Keratinocyte (primary cell): ENCODE data around the gene LAMB4. TPM values are rescaled to one million over a fixed set of nuclear protein-coding genes. Genes with fewer than 3 reads are reported as not detected.

Source experiments
- DNase-seq: peaks from one replicate; pipeline ENCODE4 v3.0.0-alpha.2; 2011; ENCODE audit warnings: low read depth, missing footprints, low spot score
- FAIRE-seq: peaks from 2 replicates; lab custom pipeline; 2011; peaks lifted over from hg19 to GRCh38; lab: Jason Lieb, UNC
- H2AFZ ChIP-seq: 2 replicates; pipeline ENCODE4 v1.6.0; 2012; ENCODE audit warnings: low read length, control low read depth, inconsistent platforms; ENCODE audit not compliant: control insufficient read depth
- H3K27ac ChIP-seq: 2 replicates; pipeline ENCODE4 v1.5.1; 2011; ENCODE audit warnings: low read length; ENCODE audit not compliant: control insufficient read depth, insufficient read depth
- H3K27me3 ChIP-seq: 3 replicates; pipeline ENCODE4 v1.6.0; 2011; ENCODE audit warnings: low read length; ENCODE audit not compliant: control insufficient read depth, insufficient read depth; ENCODE audit errors: extremely low read depth
- H3K36me3 ChIP-seq, 2 experiments: 2 replicates in 1 of 2; 3 replicates in 1 of 2; pipeline ENCODE4 v1.5.1; 2011; ENCODE audit warnings: low read length in 2 of 2, mild to moderate bottlenecking in 1 of 2; ENCODE audit not compliant: control insufficient read depth in 2 of 2, insufficient read depth in 2 of 2; ENCODE audit errors: extremely low read depth in 1 of 2
- H3K4me1 ChIP-seq: 3 replicates; pipeline ENCODE4 v1.5.1; 2011; ENCODE audit warnings: low read length; ENCODE audit not compliant: control insufficient read depth, insufficient read depth; ENCODE audit errors: extremely low read depth
- H3K4me2 ChIP-seq: 3 replicates; pipeline ENCODE4 v1.6.0; 2011; ENCODE audit warnings: low read depth, low read length; ENCODE audit not compliant: control insufficient read depth, insufficient read depth; ENCODE audit errors: extremely low read depth
- H3K4me3 ChIP-seq, 3 experiments: fragments of 200-600 bp in 1 of 3; sonication (generic) in 1 of 3; 2 replicates in 2 of 3; 3 replicates in 1 of 3; pipeline ENCODE4 v1.5.1; 2011 to 2016; ENCODE audit warnings: low read length in 3 of 3, mild to moderate bottlenecking in 3 of 3, control low read depth in 2 of 3, inconsistent platforms in 1 of 3, low read depth in 1 of 3, mixed read lengths in 1 of 3, mixed run types in 1 of 3, moderate library complexity in 1 of 3; ENCODE audit not compliant: control insufficient read depth in 2 of 3, insufficient read depth in 2 of 3; ENCODE audit errors: extremely low read depth in 1 of 3
- H3K79me2 ChIP-seq: 2 replicates; pipeline ENCODE4 v1.6.0; 2012; ENCODE audit warnings: low read length; ENCODE audit not compliant: control insufficient read depth, insufficient read depth
- H3K9ac ChIP-seq: 3 replicates; pipeline ENCODE4 v1.6.0; 2011; ENCODE audit warnings: low read length; ENCODE audit not compliant: control insufficient read depth, insufficient read depth; ENCODE audit errors: extremely low read depth
- H3K9me1 ChIP-seq: 3 replicates; pipeline ENCODE4 v1.6.0; 2011; ENCODE audit warnings: low read length; ENCODE audit not compliant: control insufficient read depth, insufficient read depth; ENCODE audit errors: extremely low read depth
- H3K9me3 ChIP-seq: 2 replicates; pipeline ENCODE4 v1.5.1; 2012; ENCODE audit warnings: low read depth, low read length; ENCODE audit not compliant: control insufficient read depth
- H4K20me1 ChIP-seq: 3 replicates; pipeline ENCODE4 v1.6.0; 2011; ENCODE audit warnings: low read length; ENCODE audit not compliant: control insufficient read depth, insufficient read depth; ENCODE audit errors: extremely low read depth
- EZH2 ChIP-seq: IDR thresholded peaks from one replicate; pipeline ENCODE4 v1.6.1; 2012; ENCODE audit warnings: inconsistent platforms, mild to moderate bottlenecking, low read length, moderate library complexity
- dilution Hi-C: fragments of 300-500 bp; cut with MboI; formaldehyde crosslinking; loops from one replicate; pipeline ENCODE4 v1.7.0; 2020; ENCODE audit warnings: low sequenced_read_pairs; ENCODE audit not compliant: extremely low pct_ligation_motif_present
- polyA plus RNA-seq, 5 experiments: library from polyadenylated mRNA; depleted of rRNA in 3 of 5; stranded (reverse) in 3 of 5; stranded (forward) in 1 of 5; unstranded in 1 of 5; fragments of >200 nt; gene quantifications; 1 replicate in 1 of 5; 2 replicates in 3 of 5; 3 replicates in 1 of 5; pipeline versions ENCODE4 v1.2.1 to v1.2.3, GENCODE V29; 2011 to 2012; ENCODE audit warnings: missing spikeins in 2 of 5, low read depth in 1 of 5, low replicate concordance in 1 of 5
- TF ChIP-seq, protein P1 (sequence below), 3 experiments: IDR thresholded peaks in 1 of 3; conservative IDR thresholded peaks in 1 of 3; optimal IDR thresholded peaks in 1 of 3; 2 replicates in 2 of 3; 3 replicates in 1 of 3; pipeline versions ENCODE3 to v1.5.1; 2011; ENCODE audit warnings: low read length in 3 of 3, mild to moderate bottlenecking in 3 of 3, moderate library complexity in 2 of 3, control low read depth in 1 of 3, inconsistent platforms in 1 of 3; ENCODE audit not compliant: insufficient read depth in 2 of 3; ENCODE audit errors: extremely low read depth in 1 of 3

LAMB4 gene
- polyA plus RNA-seq, 1 donor (not counting 4 experiments of a cell fraction or from before 2014, with no cell fraction given) = 3.7 TPM

DNA sequence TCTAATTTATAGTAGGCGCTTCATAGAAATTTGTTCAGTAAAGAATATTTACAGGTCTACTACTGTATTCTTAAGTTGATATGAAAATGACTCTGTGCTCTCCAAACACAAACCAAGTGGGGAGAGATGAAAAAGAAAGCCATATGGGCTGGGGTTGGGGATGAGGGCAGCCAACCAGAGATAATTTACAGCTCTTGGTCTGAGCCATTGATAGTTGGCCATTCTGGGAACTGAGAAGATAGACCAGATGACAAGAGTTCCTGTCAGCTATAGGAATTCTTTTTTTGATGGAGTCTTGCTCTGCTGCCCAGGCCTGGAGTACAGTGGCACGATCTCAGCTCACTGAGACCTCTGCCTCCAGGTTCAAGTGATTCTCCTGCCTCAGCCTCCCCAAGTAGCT lies 57.4 kb downstream of the LAMB4 start:
- Histone ChIP-seq H3K36me3 (no peaks in the 10 kb centered on the region), H3K27ac (no peak overlapping the region), H3K4me3 (no peak overlapping the region), H3K9ac (no peak overlapping the region), H4K20me1 (no peaks in the 10 kb centered on the region), H2AFZ (no peak overlapping the region), H3K9me3 (no peaks in the 10 kb centered on the region), H3K4me1 (peaks cover 3% of the 10 kb centered on the region), H3K9me1 (no peaks in the 10 kb centered on the region), H3K27me3 (no peaks in the 10 kb centered on the region), H3K79me2 (no peaks in the 10 kb centered on the region), H3K4me2 (no peak overlapping the region)
- TF ChIP-seq EZH2 = no peak
- TF ChIP-seq, protein P1, sequence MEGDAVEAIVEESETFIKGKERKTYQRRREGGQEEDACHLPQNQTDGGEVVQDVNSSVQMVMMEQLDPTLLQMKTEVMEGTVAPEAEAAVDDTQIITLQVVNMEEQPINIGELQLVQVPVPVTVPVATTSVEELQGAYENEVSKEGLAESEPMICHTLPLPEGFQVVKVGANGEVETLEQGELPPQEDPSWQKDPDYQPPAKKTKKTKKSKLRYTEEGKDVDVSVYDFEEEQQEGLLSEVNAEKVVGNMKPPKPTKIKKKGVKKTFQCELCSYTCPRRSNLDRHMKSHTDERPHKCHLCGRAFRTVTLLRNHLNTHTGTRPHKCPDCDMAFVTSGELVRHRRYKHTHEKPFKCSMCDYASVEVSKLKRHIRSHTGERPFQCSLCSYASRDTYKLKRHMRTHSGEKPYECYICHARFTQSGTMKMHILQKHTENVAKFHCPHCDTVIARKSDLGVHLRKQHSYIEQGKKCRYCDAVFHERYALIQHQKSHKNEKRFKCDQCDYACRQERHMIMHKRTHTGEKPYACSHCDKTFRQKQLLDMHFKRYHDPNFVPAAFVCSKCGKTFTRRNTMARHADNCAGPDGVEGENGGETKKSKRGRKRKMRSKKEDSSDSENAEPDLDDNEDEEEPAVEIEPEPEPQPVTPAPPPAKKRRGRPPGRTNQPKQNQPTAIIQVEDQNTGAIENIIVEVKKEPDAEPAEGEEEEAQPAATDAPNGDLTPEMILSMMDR (optimal IDR thresholded peaks at IDR 0.05 in 1 of 3, IDR thresholded peaks at IDR 0.05 in 1 of 3, conservative IDR thresholded peaks at IDR 0.05 in 1 of 3; ENCODE audit: extremely low read depth in 1 of 3, insufficient read depth in 2 of 3, low read length in 3 of 3) = no peak
- dilution Hi-C loops = no loop called here
- DNase-seq (no peak), FAIRE-seq (no peak)

DNA sequence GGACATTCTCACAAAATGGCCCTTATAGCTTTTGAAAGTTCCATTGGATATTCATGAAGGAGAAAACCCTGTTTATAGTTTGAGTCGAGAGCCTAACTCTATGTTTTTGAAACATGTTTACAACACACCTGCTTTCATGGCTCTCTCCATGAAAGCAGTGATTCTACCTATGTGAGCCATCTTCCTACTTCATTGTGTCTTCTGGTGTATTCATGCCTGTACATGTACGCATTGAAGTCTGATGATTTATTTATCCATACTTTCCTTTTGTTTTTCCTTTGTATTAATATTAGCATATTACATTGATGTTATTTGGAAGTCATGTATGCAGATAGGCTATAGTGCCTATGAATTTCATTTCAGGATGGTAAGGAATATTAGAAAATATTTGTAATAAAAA lies 58.0 kb downstream of the LAMB4 start:
- H3K9me1 ChIP-seq = no peaks in the 10 kb centered on the region
- FAIRE-seq (no peak), DNase-seq (no peak)
- no peaks in the 10 kb centered on the region for H3K27me3 ChIP-seq
- no peak overlapping the region for H3K9ac ChIP-seq
- no peaks in the 10 kb centered on the region for H3K36me3 ChIP-seq
- H3K27ac ChIP-seq = no peak overlapping the region
- no peak overlapping the region for H3K4me3 ChIP-seq
- no peaks in the 10 kb centered on the region for H3K9me3 ChIP-seq
- no peaks in the 10 kb centered on the region for H3K79me2 ChIP-seq
- no peaks in the 10 kb centered on the region for H4K20me1 ChIP-seq
- no peak overlapping the region for H2AFZ ChIP-seq
- TF ChIP-seq, protein P1 (optimal IDR thresholded peaks at IDR 0.05 in 1 of 3, IDR thresholded peaks at IDR 0.05 in 1 of 3, conservative IDR thresholded peaks at IDR 0.05 in 1 of 3; ENCODE audit: extremely low read depth in 1 of 3, insufficient read depth in 2 of 3, low read length in 3 of 3) = no peak
- TF ChIP-seq EZH2 = no peak
- dilution Hi-C loops = no loop called here
- H3K4me1 ChIP-seq = peaks cover 3% of the 10 kb centered on the region
- no peak overlapping the region for H3K4me2 ChIP-seq
